HG03175 (cell line): Measurements from ENCODE around the gene SLC31A2.

Experiments used
- ATAC-seq: cut with Tn5 transposase; IDR thresholded peaks from one replicate; pipeline ENCODE4 v1.9.1; 2021; ENCODE audit warnings: mild to moderate bottlenecking, moderate library complexity; ENCODE audit not compliant: unreplicated experiment

Gene SLC31A2

DNA sequence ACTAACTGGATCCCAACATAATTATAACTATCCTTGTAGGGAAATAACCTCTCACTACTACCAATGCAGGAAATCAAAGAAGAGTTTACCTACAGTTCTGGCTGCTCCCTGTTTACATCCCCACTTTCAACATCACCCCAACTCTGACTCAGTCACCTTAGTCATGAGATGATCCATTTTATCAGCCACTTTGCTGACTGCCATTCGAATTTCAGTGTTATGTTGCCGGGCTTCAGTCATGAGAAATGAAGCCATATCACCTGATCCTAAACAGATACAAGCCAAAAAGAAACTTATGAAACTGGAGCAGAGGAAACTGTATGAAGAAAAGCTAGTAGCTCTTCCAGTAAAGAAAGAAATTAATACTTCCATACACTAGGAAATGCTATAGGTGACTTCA is 33.7 kb downstream of the SLC31A2 start:
- ATAC-seq, result no peak

DNA sequence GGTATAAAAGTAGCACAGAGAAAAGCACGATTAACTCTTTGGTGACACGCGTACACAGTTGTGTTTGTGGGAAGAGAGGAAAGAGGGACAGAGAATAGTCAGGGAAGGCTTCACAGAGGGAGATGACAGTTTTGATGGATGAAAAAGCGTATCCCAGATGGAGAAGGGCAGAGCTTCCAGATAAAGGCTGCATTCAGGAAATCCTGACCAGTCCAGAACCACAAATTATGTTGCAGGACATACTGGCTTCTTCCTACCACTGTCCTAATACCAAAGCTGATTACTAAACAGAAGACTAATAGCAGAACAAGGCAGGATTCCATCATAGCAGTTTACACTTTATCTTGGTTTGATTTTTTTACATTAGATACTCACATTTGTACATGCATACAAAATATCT is 34.5 kb downstream of the SLC31A2 start:
- no peak for ATAC-seq

DNA sequence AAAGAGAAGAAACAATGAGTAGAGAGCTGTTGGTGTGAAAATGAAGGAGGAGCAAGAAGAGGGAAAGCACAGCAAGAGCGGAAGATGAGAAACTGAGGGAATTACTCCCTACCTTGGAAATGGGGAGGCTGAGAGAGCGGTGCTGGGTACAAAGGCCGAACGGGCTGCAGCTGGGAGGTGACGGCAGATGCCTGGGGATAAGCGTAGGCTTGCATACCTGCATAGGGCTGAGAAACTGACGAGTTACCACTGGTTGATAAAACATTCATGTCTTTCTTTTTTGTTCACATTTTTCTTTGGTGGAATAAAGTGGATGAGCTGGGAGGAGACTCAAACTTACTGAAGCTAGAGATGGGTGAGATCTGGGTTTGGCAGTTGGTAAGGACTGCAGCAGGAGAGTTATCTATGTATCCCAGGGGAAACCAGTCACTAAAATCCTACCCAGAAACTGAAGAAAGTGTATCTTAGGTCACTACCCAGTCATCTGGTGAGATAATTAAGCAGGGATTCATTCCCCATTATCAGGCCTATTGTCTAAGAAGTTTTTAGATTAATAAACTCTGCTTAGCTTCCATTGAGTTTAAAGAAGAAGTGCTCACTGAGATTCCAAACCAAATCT is 35.4 kb downstream of the SLC31A2 start:
- ATAC-seq, result no peak

DNA sequence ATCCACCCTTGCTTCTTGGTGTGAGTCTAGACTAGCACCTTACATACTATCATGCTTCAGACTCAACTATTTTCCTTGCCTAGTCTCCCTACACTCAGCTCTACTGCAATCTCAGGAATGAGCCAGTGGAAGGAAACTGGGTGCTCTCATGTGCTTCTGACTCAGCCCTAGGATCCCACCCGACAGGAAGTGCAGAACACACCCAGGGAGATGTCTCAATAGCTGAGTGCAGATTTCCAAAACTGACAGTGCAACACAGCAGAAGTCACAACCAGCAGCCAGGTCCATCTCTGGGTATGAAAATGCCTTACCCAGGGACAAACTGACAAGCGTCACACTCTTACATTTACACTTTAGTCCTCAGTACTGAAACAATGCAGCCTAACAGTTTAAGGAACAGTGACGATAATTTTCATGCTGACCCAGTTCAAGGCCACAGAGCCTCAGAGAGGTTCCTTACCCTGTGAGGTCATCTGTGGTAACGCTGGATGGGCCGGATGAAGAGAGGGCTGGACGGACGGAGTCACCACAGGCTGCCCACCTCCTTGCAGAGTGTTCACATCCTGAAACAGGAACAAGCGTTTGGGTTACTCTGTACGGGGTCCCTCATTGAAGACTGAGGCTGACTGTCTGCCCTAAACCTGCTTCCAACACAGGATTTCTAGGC is 37.3 kb downstream of the SLC31A2 start:
- no peak for ATAC-seq

DNA sequence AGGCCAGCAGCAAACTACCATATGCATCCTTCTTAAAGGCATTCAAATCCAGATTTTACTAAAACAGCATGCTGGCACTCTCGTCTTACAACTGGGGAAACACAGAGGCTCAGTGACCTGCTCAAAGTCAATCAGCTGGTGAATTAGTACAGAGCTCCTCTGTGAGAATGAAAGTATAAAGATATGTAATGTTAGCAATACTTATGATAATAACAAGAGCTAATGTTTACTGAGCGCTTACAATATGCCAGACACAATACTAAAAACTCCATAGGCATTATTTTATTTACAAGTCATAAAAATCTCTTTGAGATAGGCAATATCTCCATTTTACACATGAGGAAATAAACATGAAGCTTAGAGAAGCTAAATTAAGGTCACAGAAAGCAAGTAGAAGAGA is 41.6 kb downstream of the SLC31A2 start:
- ATAC-seq, result no peak

DNA sequence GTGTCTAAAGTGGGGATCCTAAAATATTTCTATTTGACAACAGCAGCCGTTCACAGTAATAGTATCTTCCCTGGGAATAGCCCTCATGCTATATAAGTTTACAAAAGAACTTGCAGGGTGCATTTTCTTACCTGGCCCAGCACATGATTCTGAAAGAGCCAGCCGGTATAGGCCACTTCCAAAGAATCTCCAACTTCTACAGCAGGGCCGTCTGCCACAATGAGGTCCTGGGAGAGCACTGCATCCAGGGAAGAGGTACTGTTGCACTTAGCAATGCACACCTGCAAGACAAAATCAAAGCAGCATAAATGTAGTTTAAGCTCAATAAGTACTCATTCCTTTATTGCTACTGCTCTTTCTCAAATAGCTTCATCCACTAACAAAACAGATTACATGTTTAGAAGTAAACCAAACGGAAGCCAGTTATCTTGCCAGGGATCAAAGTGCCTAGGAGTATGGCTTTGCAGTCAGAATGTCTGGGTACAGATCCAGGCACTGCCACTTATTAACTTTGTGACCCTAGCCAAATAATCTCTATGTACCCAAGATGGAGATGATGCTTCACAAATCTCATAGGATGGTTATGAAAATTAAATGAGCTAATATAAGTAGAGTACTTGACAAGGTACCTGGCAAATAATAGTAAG is 49.0 kb downstream of the SLC31A2 start:
- no peak for ATAC-seq

DNA sequence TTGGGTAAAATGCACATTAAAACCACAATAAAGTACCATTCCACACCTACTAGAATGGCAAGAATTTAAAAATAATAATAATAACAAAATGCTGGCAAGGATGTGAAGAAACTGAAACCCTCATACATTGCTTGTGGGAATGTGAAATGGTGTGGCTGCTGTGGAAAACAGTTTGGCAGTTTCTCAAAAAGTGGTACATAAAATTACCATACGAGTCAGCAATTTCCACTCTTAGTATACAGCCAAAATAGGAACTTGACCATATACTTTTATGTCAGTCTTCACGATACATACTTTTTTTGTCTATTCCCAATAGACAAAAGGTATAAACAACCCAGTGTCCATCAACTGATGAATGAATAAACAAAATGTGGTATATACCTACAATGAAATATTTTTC is 54.6 kb downstream of the SLC31A2 start:
- no peak for ATAC-seq

DNA sequence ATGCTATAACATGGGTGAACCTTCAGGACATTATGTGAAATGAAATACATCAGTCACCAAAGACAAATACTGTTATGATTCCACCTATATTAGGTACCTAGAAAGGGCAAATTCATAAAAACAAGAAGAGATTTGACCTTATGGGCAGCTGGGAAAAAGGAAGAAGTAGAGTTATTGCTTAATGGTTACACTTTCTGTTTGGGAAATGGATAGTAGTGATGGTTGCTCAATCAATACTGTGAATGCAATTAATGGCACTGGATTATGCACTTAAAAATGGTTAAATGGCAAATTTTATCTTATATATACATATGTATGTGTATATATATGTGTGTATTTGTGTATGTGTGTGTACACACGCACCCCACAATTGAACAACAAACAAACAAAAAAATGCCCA is 55.1 kb downstream of the SLC31A2 start:
- no peak for ATAC-seq

DNA sequence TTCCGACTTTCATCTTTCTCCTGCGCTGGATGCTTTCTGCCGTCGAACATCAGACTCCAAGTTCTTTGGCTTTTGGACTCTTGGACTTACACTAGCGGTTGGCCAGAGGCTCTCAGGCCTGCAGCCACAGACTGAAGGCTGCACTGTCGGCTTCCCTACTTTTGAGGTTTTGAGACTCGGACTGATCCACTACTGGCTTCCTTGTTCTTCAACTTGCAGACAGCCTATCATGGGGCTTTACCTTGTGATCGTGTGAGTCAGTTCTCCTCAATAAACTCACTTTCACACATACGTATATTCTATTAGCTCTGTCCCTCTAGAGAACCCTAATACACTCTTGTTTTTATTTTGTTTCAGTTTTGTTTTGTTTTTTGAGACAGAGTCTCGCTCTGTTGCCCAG is 60.0 kb downstream of the SLC31A2 start:
- no peak for ATAC-seq
